H1 (cell line): Measurements from ENCODE around the gene ANKRD11. TPM values are rescaled to one million over a fixed set of nuclear protein-coding genes. Genes with fewer than 3 reads are reported as not detected.

Experiments used
- BACH1 ChIP-seq: IDR thresholded peaks from 2 replicates; pipeline ENCODE4 v1.6.1; 2012; ENCODE audit warnings: low read length, improper control_type of control experiment
- CEBPB ChIP-seq: IDR thresholded peaks from 2 replicates; pipeline ENCODE4 v1.6.1; 2012; ENCODE audit warnings: low read depth, low read length
- CHD2 ChIP-seq: IDR thresholded peaks from 2 replicates; pipeline ENCODE4 v1.6.1; 2012; ENCODE audit warnings: low read length, improper control_type of control experiment
- CTCF ChIP-seq, 3 experiments: IDR thresholded peaks; 1 replicate in 2 of 3; 2 replicates in 1 of 3; pipeline versions ENCODE4 v1.5.1 to v1.6.1; 2011; ENCODE audit warnings: low read length in 3 of 3, mild to moderate bottlenecking in 3 of 3, inconsistent platforms in 2 of 3, low read depth in 1 of 3, moderate library complexity in 1 of 3; ENCODE audit not compliant: insufficient read depth in 1 of 3; ENCODE audit errors: control extremely low read depth in 1 of 3
- HDAC2 ChIP-seq, 2 experiments: fragments of 300-600 bp in 1 of 2; sonication (generic) in 1 of 2; IDR thresholded peaks; 2 replicates each; pipeline ENCODE4 v1.6.1; 2011 to 2012; ENCODE audit warnings: low read depth in 2 of 2, low read length in 2 of 2, mild to moderate bottlenecking in 2 of 2, moderate library complexity in 2 of 2, borderline replicate concordance in 1 of 2, inconsistent platforms in 1 of 2
- RNF2 ChIP-seq: fragments of 200-900, 300-1000 bp; sonication (generic); IDR thresholded peaks from 2 replicates; pipeline ENCODE4 v1.7.1; 2016; ENCODE audit warnings: borderline replicate concordance, low read depth, mild to moderate bottlenecking, antibody characterized with exemption, low read length; ENCODE audit not compliant: poor library complexity, severe bottlenecking; ENCODE audit errors: missing control alignments
- polyA plus RNA-seq, 7 experiments: library from polyadenylated mRNA; depleted of rRNA in 3 of 7; stranded (reverse) in 5 of 7; unstranded in 2 of 7; fragments of >200 nt in 5 of 7; fragments of 200-250 nt in 2 of 7; gene quantifications; 1 replicate in 5 of 7; 2 replicates in 1 of 7; 4 replicates in 1 of 7; pipeline versions ENCODE4 v1.2.1 to v1.2.3, GENCODE V29; 2011 to 2013; ENCODE audit warnings: missing spikeins in 2 of 7, mixed read lengths in 2 of 7
- total RNA-seq: library from RNA; stranded (reverse); fragmentation: NEBNext Ultra II Directional; extraction: Animal tissue kit (Norgen Biotek cat#: 25700); gene quantifications from 2 replicates; pipeline ENCODE4 v1.2.1, GENCODE V29; 2021

ANKRD11 gene
- total and polyA plus RNA-seq, 2 of the 8 experiments (the other 6 are each of a cell fraction or from before 2014, with no cell fraction given) = 46.5 to 142 TPM

DNA sequence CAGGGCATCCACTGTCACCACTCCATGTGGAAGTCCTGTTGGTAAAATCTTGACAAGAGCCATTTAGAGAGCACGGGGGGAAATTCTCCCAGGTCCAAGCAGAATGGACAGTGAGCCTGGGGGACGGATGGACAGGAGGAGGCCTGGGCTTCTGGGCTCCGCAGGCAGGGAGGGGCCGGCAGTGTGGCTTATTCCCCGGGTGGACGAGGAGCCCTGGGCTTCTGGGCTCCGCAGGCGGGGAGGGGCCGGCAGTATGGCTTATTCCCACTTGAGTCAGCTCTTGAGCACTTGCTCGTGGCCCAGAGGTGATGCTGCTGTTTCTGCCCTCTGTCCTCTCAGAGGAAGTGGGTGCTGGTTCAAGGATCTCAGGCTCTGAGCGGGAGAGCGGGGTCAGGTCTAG is 47.9 kb upstream of the ANKRD11 start (continued):
- TF ChIP-seq CTCF (IDR thresholded peaks at IDR 0.05; ENCODE audit: control extremely low read depth in 1 of 3, insufficient read depth in 1 of 3, low read depth in 1 of 3, low read length in 3 of 3) (no peak), CEBPB (no peak), CHD2 (no peak), BACH1 (no peak), HDAC2 (IDR thresholded peaks at IDR 0.05; ENCODE audit: borderline replicate concordance in 1 of 2, low read depth in 2 of 2, low read length in 2 of 2) (no peak), RNF2 (no peak)
